Osteoblast (primary cell): ENCODE data around the gene TOR1A. TPM values are rescaled to one million over a fixed set of nuclear protein-coding genes. Genes with fewer than 3 reads are reported as not detected.

ENCODE experiments used
- DNase-seq: peaks from one replicate; pipeline ENCODE4 v3.0.0; 2011; ENCODE audit warnings: low spot score, mixed read lengths; ENCODE audit not compliant: insufficient read length; ENCODE audit errors: missing footprints
- H2AFZ ChIP-seq: 2 replicates; pipeline ENCODE4 v1.6.0; 2011; ENCODE audit warnings: mild to moderate bottlenecking, low read length
- H3K27ac ChIP-seq: 2 replicates; pipeline ENCODE4 v1.5.1; 2011; ENCODE audit warnings: mild to moderate bottlenecking, low read depth, low read length, moderate library complexity
- H3K27me3 ChIP-seq: 2 replicates; pipeline ENCODE4 v1.6.0; 2012; ENCODE audit warnings: mild to moderate bottlenecking, control low read depth, inconsistent platforms, low read length, moderate library complexity; ENCODE audit not compliant: insufficient read depth
- H3K36me3 ChIP-seq: 2 replicates; pipeline ENCODE4 v1.5.1; 2011; ENCODE audit warnings: mild to moderate bottlenecking, low read length, control low read depth, moderate library complexity; ENCODE audit not compliant: insufficient read depth
- H3K4me1 ChIP-seq: 2 replicates; pipeline ENCODE4 v1.5.1; 2011; ENCODE audit warnings: mild to moderate bottlenecking, low read length, control low read depth, moderate library complexity; ENCODE audit not compliant: insufficient read depth
- H3K4me2 ChIP-seq: 2 replicates; pipeline ENCODE4 v1.6.0; 2011; ENCODE audit warnings: mild to moderate bottlenecking, low read length; ENCODE audit not compliant: insufficient read depth
- H3K4me3 ChIP-seq: fragments of 200-600 bp; sonication (generic); 3 replicates; pipeline ENCODE4 v1.5.1; 2012; ENCODE audit warnings: mild to moderate bottlenecking, low read length, inconsistent platforms; ENCODE audit not compliant: insufficient read depth
- H3K79me2 ChIP-seq: 2 replicates; pipeline ENCODE4 v1.6.0; 2012; ENCODE audit warnings: mild to moderate bottlenecking, low read length, control low read depth, inconsistent platforms; ENCODE audit not compliant: insufficient read depth
- H3K9me3 ChIP-seq: 2 replicates; pipeline ENCODE4 v1.5.1; 2011; ENCODE audit warnings: low read depth, low read length, control low read depth
- H4K20me1 ChIP-seq: 2 replicates; pipeline ENCODE4 v1.6.0; 2012; ENCODE audit warnings: mild to moderate bottlenecking, low read length, control low read depth; ENCODE audit not compliant: insufficient read depth
- total RNA-seq: library from RNA; depleted of rRNA; stranded (reverse); fragments of >200 nt; gene quantifications from 2 replicates; pipeline ENCODE4 v1.2.3, GENCODE V29; 2012
- TF ChIP-seq, protein P1 (sequence below): IDR thresholded peaks from 2 replicates; pipeline ENCODE4 v1.5.1; 2011; ENCODE audit warnings: mild to moderate bottlenecking, low read depth, low read length, moderate library complexity; ENCODE audit errors: extremely low read depth

TOR1A gene
- total RNA-seq, 1 donor = 52.1 TPM

DNA sequence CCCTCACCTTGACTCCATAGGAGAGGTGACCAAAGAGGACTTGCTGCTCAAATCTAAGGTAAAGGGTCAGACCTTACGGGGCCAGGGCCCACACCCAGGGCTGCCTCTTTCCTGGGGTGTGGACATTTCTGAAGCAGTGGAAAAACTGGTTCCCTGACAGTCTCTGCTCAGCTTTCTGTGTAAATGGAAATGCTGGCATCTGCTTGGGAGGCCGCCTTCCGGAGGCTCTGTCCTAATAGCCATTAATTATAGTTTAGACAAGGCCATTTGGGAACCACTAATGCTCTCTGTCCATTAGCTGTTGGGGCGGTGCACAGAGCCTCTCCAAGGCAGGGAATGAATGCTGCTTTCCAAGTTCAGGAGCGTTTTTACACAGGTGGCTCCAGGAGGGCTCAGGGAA is 28.6 kb upstream of the TOR1A start:
- Histone ChIP-seq H3K27me3 (no peaks in the 10 kb centered on the region), H3K4me1 (peaks cover 20% of the 10 kb centered on the region)
- TF ChIP-seq, protein P1, sequence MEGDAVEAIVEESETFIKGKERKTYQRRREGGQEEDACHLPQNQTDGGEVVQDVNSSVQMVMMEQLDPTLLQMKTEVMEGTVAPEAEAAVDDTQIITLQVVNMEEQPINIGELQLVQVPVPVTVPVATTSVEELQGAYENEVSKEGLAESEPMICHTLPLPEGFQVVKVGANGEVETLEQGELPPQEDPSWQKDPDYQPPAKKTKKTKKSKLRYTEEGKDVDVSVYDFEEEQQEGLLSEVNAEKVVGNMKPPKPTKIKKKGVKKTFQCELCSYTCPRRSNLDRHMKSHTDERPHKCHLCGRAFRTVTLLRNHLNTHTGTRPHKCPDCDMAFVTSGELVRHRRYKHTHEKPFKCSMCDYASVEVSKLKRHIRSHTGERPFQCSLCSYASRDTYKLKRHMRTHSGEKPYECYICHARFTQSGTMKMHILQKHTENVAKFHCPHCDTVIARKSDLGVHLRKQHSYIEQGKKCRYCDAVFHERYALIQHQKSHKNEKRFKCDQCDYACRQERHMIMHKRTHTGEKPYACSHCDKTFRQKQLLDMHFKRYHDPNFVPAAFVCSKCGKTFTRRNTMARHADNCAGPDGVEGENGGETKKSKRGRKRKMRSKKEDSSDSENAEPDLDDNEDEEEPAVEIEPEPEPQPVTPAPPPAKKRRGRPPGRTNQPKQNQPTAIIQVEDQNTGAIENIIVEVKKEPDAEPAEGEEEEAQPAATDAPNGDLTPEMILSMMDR = no peak

DNA sequence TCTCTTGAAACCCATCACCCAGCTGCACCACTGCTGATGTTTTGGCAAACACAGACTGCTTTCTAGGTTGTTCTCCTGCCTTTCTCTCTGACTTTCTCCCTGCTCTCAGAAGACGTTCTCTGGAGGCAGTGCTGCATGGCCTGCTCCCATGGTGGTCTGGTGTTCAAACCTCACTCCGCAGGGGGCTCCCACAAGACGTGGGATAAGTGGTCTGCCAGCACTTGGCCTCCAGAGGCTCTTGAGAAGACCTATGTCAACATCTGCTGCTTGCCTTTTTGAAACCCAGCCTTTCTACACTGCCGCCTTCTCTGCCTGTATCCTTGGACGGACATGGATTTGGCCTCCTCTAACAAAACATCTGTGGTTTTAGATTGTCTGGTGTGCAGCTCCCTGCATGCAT is 27.9 kb upstream of the TOR1A start:
- H4K20me1 ChIP-seq = peaks cover 14% of the 10 kb centered on the region
- H3K79me2 ChIP-seq = no peaks in the 10 kb centered on the region
- H3K4me2 ChIP-seq = no peak overlapping the region
- no peak overlapping the region for H2AFZ ChIP-seq
- H3K27ac ChIP-seq = no peak overlapping the region
- peaks cover 20% of the 10 kb centered on the region for H3K4me1 ChIP-seq
- H3K36me3 ChIP-seq = peaks cover 45% of the 10 kb centered on the region
- H3K4me3 ChIP-seq = no peak overlapping the region
- H3K27me3 ChIP-seq = no peaks in the 10 kb centered on the region
- TF ChIP-seq, protein P1 = no peak
- DNase-seq = no peak
- no peaks in the 10 kb centered on the region for H3K9me3 ChIP-seq

More for the DNA sequence above, 28.6 kb upstream of the TOR1A start:
- Histone ChIP-seq H3K4me2 (no peak overlapping the region), H3K27ac (no peak overlapping the region), H3K36me3 (peaks cover 51% of the 10 kb centered on the region), H4K20me1 (peaks cover 14% of the 10 kb centered on the region), H3K4me3 (no peak overlapping the region), H2AFZ (no peak overlapping the region), H3K9me3 (no peaks in the 10 kb centered on the region), H3K79me2 (no peaks in the 10 kb centered on the region)
- no peak for DNase-seq

DNA sequence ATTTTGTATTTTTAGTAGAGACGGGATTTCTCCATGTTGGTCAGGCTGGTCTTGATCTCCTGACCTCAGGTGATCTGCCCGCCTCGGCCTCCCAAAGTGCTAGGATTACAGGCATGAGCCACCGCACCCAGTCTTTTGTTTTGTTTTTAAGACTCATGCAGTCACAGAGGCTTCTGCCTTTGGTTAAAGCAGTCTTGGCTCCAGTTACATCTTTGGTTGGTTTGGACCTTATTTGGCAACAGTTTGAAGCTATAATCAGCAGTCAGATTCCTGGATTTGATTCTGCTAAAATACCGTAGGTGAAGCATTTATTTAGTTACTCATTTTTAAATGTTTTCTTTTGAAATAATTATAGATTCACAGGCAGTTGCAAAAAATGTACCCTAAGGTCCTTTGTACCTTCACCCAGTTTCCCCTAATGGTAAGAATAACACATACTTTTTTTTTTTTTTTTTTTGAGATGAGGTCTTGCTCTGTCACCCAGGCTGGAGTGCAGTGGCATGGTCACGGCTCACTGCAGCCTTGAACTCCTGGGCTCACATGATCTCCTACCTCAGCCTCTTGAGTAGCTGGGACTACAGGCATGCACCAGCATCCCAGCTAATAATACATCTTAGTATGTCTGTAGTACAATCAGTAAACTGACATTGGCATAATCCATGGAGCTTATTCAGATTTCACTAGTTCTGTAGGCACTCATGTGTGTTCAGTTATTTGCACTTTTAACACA is 27.1 kb upstream of the TOR1A start:
- TF ChIP-seq, protein P1 = no peak
- H4K20me1 ChIP-seq = peaks cover 16% of the 10 kb centered on the region
- no peak for DNase-seq
- peaks cover 44% of the 10 kb centered on the region for H3K36me3 ChIP-seq
- no peak overlapping the region for H2AFZ ChIP-seq
- H3K4me3 ChIP-seq = no peak overlapping the region
- H3K27me3 ChIP-seq = no peaks in the 10 kb centered on the region
- H3K27ac ChIP-seq = peak overlapping the region; percentile 35
- H3K4me1 ChIP-seq = peaks cover 20% of the 10 kb centered on the region
- no peak overlapping the region for H3K4me2 ChIP-seq
- H3K79me2 ChIP-seq = no peaks in the 10 kb centered on the region
- no peaks in the 10 kb centered on the region for H3K9me3 ChIP-seq

DNA sequence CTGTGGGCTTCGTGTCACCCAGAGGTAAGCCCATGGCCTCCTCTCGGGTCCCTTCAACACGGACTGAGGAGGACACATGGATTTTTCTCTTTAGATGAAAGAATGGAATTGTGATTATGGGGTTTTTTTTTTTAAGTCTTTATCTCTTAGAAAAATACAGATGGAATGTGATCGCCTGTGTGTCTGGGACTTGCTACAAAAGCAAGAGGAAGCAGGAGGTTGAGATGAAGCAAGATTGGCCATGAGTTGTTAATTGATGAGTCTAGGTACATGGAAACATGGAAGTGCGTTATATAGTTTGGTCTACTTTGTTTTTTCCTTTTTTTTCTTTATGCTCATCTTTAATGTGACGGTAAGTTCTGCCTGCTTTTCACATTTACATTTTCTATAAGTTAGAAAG is 26.0 kb upstream of the TOR1A start:
- H3K79me2 ChIP-seq = peaks cover 4% of the 10 kb centered on the region
- peaks cover 14% of the 10 kb centered on the region for H4K20me1 ChIP-seq
- H2AFZ ChIP-seq = no peak overlapping the region
- H3K27me3 ChIP-seq = no peaks in the 10 kb centered on the region
- TF ChIP-seq, protein P1 = no peak
- H3K4me1 ChIP-seq = peaks cover 20% of the 10 kb centered on the region
- no peak overlapping the region for H3K4me3 ChIP-seq
- peaks cover 35% of the 10 kb centered on the region for H3K36me3 ChIP-seq
- H3K4me2 ChIP-seq = no peak overlapping the region
- no peaks in the 10 kb centered on the region for H3K9me3 ChIP-seq
- no peak overlapping the region for H3K27ac ChIP-seq
- DNase-seq = no peak
